Inflammatory macrophage treated with lipopolysaccharide for 1 hour (primary cell): ENCODE results near the gene N4BP2L2.
"Not testable (repeated sequence)": the region's sequence is repeated elsewhere in the genome, so short reads cannot be mapped to it uniquely, and the experiment has no call there.

Source experiments
- DNase-seq, 2 donors: peaks; one replicate each; pipeline ENCODE4 v3.0.0-alpha.2; 2020 to 2022

N4BP2L2 gene

GRCh38 chr13:32538621-32539246, at the start of gene N4BP2L2:
Gene N4BP2L2 (minus strand): TSS chr13:32538795. CDS start chr13:32537027, 1,768 bp downstream.
- DNase-seq, result peak; percentile 96 to 97

GRCh38 chr13:32587811-32588170, 49.2 kb upstream of the N4BP2L2 start:
- no peak for DNase-seq

- peak; percentile 45 to 56 for DNase-seq
Observed at GRCh38 chr13:32587011-32587810, 48.6 kb upstream of the N4BP2L2 start.

DNA sequence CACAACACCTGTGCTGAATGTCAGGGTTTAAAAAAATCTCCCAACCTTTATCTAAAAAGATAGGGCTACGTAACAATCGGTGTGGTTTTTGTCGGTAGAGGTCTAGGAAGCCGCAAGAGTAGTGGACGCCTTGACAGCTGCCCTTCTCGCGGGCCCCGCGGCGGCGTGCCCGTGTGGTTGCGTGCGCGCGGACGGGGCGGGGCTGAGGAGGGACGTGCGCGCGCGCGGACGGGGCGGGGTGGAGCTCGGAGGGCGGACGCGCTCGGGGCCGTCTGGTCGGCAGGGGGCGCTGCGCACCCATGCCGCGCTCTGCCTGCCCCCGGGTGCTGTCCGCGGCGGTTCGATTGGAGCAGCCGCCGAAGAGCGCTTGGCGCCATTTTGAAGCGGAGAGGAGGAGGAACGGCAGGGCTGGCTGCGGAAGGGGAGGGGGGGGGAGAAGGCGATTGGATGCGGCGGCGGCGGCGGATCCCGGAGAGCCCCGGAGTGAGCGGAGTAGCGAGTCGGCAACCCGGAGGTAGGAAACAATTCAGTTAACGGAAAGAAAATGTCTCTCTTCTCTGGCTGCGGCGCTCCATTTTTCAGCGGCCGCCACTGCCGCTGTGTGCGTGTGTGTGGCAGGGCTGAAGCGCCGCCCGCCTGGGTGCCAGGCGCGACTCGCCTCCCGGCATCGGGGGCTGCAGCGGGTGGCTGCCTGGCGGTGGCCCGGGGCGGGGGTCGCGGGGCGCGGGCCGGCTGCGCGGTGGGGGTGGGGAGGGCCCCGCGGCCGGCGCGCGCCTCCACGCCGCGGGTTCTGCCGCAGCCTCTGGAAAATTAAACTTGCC, 47.7 kb upstream of the N4BP2L2 start, which contains the start of gene PDS5B:
Gene PDS5B, plus strand, starts transcription at position 373 of the 821 bp plus-strand sequence. CDS start 62,321 bp downstream, outside the sequence.
- peak; percentile 93 to 98 for DNase-seq

DNA sequence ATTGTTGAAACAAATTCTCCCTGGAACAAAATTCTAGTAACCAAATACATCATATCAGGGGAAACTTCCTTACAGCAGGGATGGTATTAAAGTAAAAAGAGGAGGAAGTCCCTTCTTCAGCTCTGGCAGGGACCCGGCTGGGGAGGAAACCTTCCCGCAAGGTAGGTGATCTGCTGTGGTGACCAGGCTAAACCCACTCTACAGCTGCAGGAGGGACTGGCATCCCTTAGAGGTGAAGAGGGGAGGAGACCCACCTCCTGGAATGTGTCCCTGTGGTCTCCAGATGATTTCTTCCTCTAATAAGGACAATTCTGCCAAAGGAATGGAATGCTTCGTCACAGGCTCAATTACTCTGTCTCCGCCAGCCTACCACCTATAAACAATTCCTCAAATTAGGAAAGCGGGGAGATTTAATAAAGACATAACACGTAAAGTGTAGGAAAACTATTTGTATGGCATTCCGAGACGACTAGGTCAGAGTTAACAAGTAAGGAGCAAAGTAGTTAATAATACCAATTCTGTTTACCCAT, 47.0 kb upstream of the N4BP2L2 start:
- no peak for DNase-seq

GRCh38 chr13:32582991-32583390, 44.4 kb upstream of the N4BP2L2 start:
- DNase-seq, result no peak

GRCh38 chr13:32582281-32582680, 43.7 kb upstream of the N4BP2L2 start:
- DNase-seq, result no peak

GRCh38 chr13:32581177-32581786, 42.7 kb upstream of the N4BP2L2 start:
- peak; percentile 27 to 49 for DNase-seq

- DNase-seq, result no peak
Observed at GRCh38 chr13:32577032-32577431, 38.4 kb upstream of the N4BP2L2 start.

DNA sequence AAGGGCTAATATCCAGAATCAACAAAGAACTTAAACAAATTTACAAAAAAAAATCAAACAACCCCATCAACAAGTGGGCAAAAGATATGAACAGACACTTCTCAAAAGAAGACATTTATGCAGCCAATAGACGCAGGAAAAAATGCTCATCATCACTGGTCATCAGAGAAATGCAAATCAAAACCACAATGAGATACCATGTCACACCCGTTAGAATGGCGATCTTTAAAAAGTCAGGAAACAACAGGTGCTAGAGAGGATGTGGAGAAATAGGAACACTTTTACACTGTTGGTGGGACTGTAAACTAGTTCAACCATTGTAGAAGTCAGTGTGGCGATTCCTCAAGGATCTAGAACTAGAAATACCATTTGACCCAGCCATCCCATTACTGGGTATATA, 37.1 kb upstream of the N4BP2L2 start:
- DNase-seq, result not testable (repeated sequence)

- DNase-seq, result not testable (repeated sequence)
Observed at GRCh38 chr13:32560842-32561241, 22.2 kb upstream of the N4BP2L2 start.

GRCh38 chr13:32555613-32556012, 17.0 kb upstream of the N4BP2L2 start:
- DNase-seq, result no peak

GRCh38 chr13:32553720-32554119, 15.1 kb upstream of the N4BP2L2 start:
- no peak for DNase-seq

DNA sequence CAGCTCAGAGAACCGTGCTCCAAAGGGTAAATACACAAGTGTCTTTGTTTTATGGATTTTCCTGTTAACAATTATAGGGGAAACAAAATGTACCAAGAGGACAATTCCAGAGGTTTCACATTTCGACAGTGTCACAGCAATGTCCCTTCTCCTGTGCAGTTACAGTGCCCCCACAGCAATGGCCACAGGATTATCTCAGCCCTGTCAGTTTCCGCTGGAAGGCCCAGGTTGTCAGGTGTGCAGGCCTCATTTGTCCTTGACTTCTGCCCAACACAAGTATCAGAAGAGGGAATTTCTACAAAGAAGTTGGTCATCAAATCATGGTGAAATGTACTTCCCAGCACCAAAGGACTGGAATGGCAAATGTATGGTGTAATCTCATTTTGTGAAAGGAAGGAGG, 11.2 kb upstream of the N4BP2L2 start:
- DNase-seq, result no peak

- peak; percentile 77 to 83 for DNase-seq
Observed at GRCh38 chr13:32548837-32549236, 10.2 kb upstream of the N4BP2L2 start.

- no peak for DNase-seq
Observed at GRCh38 chr13:32545083-32545482, 6.5 kb upstream of the N4BP2L2 start.

DNA sequence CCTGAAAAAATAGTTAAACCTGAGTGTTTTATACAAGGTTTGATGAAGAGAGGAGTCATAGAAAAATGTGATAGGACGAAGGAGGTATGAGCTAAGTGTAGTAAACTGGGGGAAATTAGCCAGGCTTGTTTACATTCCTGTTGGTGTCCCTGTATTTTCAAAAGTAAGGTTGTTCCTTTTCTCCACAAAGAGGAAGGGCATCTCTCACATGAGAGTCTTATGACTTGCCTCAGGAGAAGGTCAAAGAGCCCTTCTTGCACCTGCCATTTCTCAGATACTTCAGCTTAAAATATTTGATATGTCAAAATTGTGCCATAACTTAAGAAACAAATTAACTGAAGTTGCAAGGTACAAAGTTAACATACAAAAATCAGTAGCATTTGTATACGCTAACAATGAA, 3.6 kb upstream of the N4BP2L2 start:
- peak in 1 of 2 donors; percentile 36 for DNase-seq

DNA sequence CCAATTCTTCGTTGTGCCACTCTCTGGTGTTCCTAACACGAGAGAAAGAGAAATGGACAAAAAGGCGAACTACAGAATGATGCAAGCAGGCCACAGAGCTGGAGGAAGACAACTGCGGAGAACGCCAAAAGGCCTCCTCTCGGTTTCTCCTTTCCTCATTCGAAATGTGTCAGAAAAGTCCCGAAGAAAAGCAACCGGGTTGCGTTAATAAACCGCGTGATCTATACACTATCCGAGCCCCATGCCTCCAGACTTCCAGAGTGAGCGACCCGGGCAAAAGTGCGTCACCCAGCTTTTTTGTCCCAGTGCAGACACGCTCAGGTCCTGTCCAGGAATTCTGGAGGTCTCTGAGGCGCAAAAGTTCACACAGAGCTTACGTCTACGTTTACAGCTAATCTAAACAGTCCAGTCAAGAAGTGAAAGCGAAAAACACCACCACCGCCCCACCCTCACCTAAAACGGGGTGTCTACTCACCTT, 413 bp downstream of the N4BP2L2 start:
- peak; percentile 86 to 92 for DNase-seq

DNA sequence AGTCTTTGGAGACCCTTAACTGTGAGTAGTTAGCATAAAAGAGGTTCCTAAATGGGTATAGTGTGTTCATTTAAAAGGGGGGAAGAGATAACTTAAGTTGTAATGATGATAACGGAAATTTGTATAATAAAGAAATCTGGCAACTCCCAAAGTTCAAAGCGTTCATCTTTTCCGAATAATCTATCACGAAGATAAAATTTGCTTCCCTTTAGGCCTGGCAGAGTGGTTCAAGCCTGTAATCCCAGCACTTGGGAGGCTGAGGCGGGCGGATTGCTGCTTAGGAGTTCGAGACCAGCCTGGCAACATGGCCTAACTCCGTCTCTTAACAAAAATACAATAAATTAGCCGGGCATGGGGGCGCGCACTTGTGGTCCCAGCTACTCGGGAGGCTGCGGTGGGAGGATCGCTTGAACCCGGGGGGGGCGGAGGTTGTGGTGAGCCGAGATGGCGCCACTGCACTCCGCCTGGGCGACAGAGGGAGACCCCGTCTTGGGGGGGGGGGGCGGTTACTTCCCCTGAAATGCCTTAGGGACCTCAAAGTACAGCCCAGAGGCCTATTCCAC, 934 bp downstream of the N4BP2L2 start:
- peak in 1 of 2 donors; percentile 14 for DNase-seq

- DNase-seq, result no peak
Observed at GRCh38 chr13:32535748-32536147, 2.8 kb downstream of the N4BP2L2 start.

GRCh38 chr13:32535115-32535514, 3.5 kb downstream of the N4BP2L2 start:
- DNase-seq, result no peak

- peak; percentile 16 to 40 for DNase-seq
Observed at GRCh38 chr13:32530841-32531253, 7.7 kb downstream of the N4BP2L2 start.
